Suprapubic skin (tissue), 3 donors: ENCODE results near the gene ADAMTS17.

ENCODE experiments used
- CTCF ChIP-seq, 2 donors: fragments of 200-600 bp in 1 of 2; fragments of 450-650 bp in 1 of 2; sonication (generic) in 1 of 2; IDR thresholded peaks; one replicate each; pipeline ENCODE4 v1.5.1; 2016 to 2019; ENCODE audit warnings: antibody characterized with exemption in 2 of 2, mild to moderate bottlenecking in 1 of 2, moderate library complexity in 1 of 2
- EP300 ChIP-seq: sonication (generic); formaldehyde crosslinking; IDR thresholded peaks from one replicate; pipeline ENCODE4 v1.6.1; 2017; ENCODE audit warnings: antibody characterized with exemption

- TF ChIP-seq CTCF (IDR thresholded peaks at IDR 0.05): no peak
- no peak for TF ChIP-seq EP300
Measured at GRCh38 chr15:100026041-100026440, 315.7 kb downstream of the ADAMTS17 start.
